Activated CD4-positive, alpha-beta T cell treated with anti-CD3 and anti-CD28 coated beads, Interleukin-2, amount 50 U/mL, for 1 hour (primary cell): ENCODE results near the gene ELOVL1.

ENCODE experiments used
- DNase-seq: peaks from one replicate; pipeline ENCODE4 v3.0.0-alpha.2; 2020

ELOVL1 gene

GRCh38 chr1:43322506-43322905 is 45.3 kb downstream of the ELOVL1 start:
- DNase-seq, result no peak

- no peak for DNase-seq
Measured at GRCh38 chr1:43321331-43321891, 46.4 kb downstream of the ELOVL1 start.

- DNase-seq, result no peak
Measured at GRCh38 chr1:43319766-43320165, 48.0 kb downstream of the ELOVL1 start.

- DNase-seq, result no peak
Measured at GRCh38 chr1:43319288-43319687, 48.5 kb downstream of the ELOVL1 start.

DNA sequence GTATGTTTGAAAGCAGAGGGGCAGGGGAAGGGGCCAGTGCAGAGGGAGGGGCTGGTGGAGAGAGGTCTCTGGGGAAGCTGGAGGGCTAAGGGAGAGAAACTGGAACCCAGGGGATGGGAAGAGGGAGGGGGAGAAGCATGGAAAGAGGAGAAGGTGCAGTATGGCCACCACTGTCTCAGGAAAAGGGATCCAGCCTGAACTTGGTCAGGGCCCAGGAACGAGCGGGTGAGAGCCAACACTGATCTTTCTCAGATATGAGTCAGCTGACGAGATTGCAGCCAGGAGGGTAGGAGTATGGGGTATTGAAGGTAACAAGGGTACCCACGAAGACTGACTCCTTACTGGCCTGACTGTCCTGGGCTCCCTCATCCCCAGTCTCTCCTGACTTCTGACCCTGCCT is 49.0 kb downstream of the ELOVL1 start:
- no peak for DNase-seq

- DNase-seq, result no peak
Measured at GRCh38 chr1:43317817-43318471, 49.9 kb downstream of the ELOVL1 start.

DNA sequence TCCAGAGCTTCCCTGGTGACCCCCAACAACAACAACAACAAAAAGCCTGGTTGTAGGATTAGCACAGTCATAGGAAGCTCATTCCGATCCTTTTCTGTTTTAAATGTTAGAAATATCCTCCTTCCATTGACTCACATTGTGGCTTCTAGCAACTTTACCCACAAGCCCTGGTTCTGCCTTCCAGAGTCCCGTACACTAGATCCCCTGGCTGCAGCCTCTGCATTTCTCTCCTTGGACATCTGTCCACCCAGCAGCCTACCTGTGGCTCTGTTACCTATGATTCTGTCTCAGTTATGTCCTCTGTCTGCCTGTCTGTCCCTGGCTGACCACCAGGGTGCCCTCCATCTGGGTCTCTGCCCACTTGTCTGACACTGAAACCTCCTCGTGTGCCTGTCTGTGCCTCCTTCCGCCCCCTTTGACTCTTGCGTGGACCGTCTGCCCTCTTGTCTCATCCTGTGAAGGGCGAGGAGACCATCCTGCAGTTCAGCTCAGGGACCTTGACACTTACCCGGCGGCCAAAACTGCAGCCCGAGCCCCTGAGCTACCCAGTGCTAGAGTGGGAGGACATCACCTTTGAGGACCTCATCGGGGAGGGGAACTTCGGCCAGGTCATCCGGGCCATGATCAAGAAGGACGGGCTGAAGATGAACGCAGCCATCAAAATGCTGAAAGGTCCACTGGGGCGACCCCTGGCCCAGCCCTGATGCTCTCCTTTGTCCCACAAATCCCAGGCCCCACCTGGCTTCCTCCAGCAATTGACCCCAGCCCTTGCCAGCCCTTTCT is 50.9 kb downstream of the ELOVL1 start:
- no peak for DNase-seq

GRCh38 chr1:43315963-43316737 is 51.7 kb downstream of the ELOVL1 start:
- DNase-seq, result no peak

GRCh38 chr1:43315481-43315880 is 52.3 kb downstream of the ELOVL1 start:
- DNase-seq, result no peak

- no peak for DNase-seq
Measured at GRCh38 chr1:43314233-43314632, 53.6 kb downstream of the ELOVL1 start.

DNA sequence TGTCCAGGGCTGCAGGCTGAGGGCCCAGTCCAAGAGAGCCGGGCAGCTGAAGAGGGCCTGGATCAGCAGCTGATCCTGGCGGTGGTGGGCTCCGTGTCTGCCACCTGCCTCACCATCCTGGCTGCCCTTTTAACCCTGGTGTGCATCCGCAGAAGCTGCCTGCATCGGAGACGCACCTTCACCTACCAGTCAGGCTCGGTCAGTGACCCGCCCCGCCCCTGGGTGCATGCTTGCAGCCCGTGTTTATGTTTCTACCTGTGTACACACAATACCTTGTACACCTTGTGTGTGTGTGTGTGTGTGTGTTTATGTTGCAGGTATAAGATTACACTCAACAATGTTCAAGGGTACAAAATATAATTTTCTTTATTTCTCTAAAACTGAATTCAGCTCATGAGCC is 54.0 kb downstream of the ELOVL1 start:
- DNase-seq, result no peak
